ENCODE results near the gene CDH4.

The CDH4 gene

GRCh38 chr20:61640131-61640870, 388.2 kb downstream of the CDH4 start:
- DNase-seq = peak in 22 of 56 donors; percentile 6 to 68 (median 42)

- DNase-seq = no peak
Measured at GRCh38 chr20:61640871-61641245, 388.8 kb downstream of the CDH4 start.

- DNase-seq = no peak
Measured at GRCh38 chr20:61643656-61644377, 391.8 kb downstream of the CDH4 start.

GRCh38 chr20:61644378-61645076, 392.5 kb downstream of the CDH4 start:
- DNase-seq = no peak

GRCh38 chr20:61645732-61646131, 393.7 kb downstream of the CDH4 start:
- DNase-seq = no peak

GRCh38 chr20:61646453-61646852, 394.4 kb downstream of the CDH4 start:
- no peak for DNase-seq

- no peak for DNase-seq
Measured at GRCh38 chr20:61646986-61647385, 394.9 kb downstream of the CDH4 start.

- no peak for DNase-seq
Measured at GRCh38 chr20:61647702-61648101, 395.6 kb downstream of the CDH4 start.

GRCh38 chr20:61649105-61649859, 397.2 kb downstream of the CDH4 start:
- DNase-seq = no peak

GRCh38 chr20:61649860-61650162, 397.8 kb downstream of the CDH4 start:
- no peak for DNase-seq

GRCh38 chr20:61650912-61651733, 399.1 kb downstream of the CDH4 start:
- no peak for DNase-seq

- no peak for DNase-seq
Measured at GRCh38 chr20:61652146-61652545, 400.1 kb downstream of the CDH4 start.

GRCh38 chr20:61654726-61655125, 402.7 kb downstream of the CDH4 start:
- DNase-seq = no peak

GRCh38 chr20:61655591-61655990, 403.5 kb downstream of the CDH4 start:
- DNase-seq = peak in 1 of 56 donors; percentile 27

- no peak for DNase-seq
Measured at GRCh38 chr20:61656198-61656597, 404.1 kb downstream of the CDH4 start.

- no peak for DNase-seq
Measured at GRCh38 chr20:61657721-61658377, 405.8 kb downstream of the CDH4 start.

GRCh38 chr20:61658563-61658962, 406.5 kb downstream of the CDH4 start:
- no peak for DNase-seq

- no peak for DNase-seq
Measured at GRCh38 chr20:61659246-61659993, 407.4 kb downstream of the CDH4 start.

- DNase-seq = no peak
Measured at GRCh38 chr20:61659994-61660346, 407.9 kb downstream of the CDH4 start.

GRCh38 chr20:61660559-61660958, 408.5 kb downstream of the CDH4 start:
- no peak for DNase-seq

Measured in amygdala (tissue), 56 donors.